Keratinocyte (primary cell): Measurements from ENCODE around the gene POLK. TPM values are rescaled to one million over a fixed set of nuclear protein-coding genes. Genes with fewer than 3 reads are reported as not detected.

Experiments used
- DNase-seq: peaks from one replicate; pipeline ENCODE4 v3.0.0-alpha.2; 2011; ENCODE audit warnings: low read depth, missing footprints, low spot score
- FAIRE-seq: peaks from 2 replicates; lab custom pipeline; 2011; peaks lifted over from hg19 to GRCh38; lab: Jason Lieb, UNC
- H2AFZ ChIP-seq: 2 replicates; pipeline ENCODE4 v1.6.0; 2012; ENCODE audit warnings: low read length, control low read depth, inconsistent platforms; ENCODE audit not compliant: control insufficient read depth
- H3K27ac ChIP-seq: 2 replicates; pipeline ENCODE4 v1.5.1; 2011; ENCODE audit warnings: low read length; ENCODE audit not compliant: control insufficient read depth, insufficient read depth
- H3K27me3 ChIP-seq: 3 replicates; pipeline ENCODE4 v1.6.0; 2011; ENCODE audit warnings: low read length; ENCODE audit not compliant: control insufficient read depth, insufficient read depth; ENCODE audit errors: extremely low read depth
- H3K36me3 ChIP-seq, 2 experiments: 2 replicates in 1 of 2; 3 replicates in 1 of 2; pipeline ENCODE4 v1.5.1; 2011; ENCODE audit warnings: low read length in 2 of 2, mild to moderate bottlenecking in 1 of 2; ENCODE audit not compliant: control insufficient read depth in 2 of 2, insufficient read depth in 2 of 2; ENCODE audit errors: extremely low read depth in 1 of 2
- H3K4me1 ChIP-seq: 3 replicates; pipeline ENCODE4 v1.5.1; 2011; ENCODE audit warnings: low read length; ENCODE audit not compliant: control insufficient read depth, insufficient read depth; ENCODE audit errors: extremely low read depth
- H3K4me2 ChIP-seq: 3 replicates; pipeline ENCODE4 v1.6.0; 2011; ENCODE audit warnings: low read depth, low read length; ENCODE audit not compliant: control insufficient read depth, insufficient read depth; ENCODE audit errors: extremely low read depth
- H3K4me3 ChIP-seq, 3 experiments: fragments of 200-600 bp in 1 of 3; sonication (generic) in 1 of 3; 2 replicates in 2 of 3; 3 replicates in 1 of 3; pipeline ENCODE4 v1.5.1; 2011 to 2016; ENCODE audit warnings: low read length in 3 of 3, mild to moderate bottlenecking in 3 of 3, control low read depth in 2 of 3, inconsistent platforms in 1 of 3, low read depth in 1 of 3, mixed read lengths in 1 of 3, mixed run types in 1 of 3, moderate library complexity in 1 of 3; ENCODE audit not compliant: control insufficient read depth in 2 of 3, insufficient read depth in 2 of 3; ENCODE audit errors: extremely low read depth in 1 of 3
- H3K79me2 ChIP-seq: 2 replicates; pipeline ENCODE4 v1.6.0; 2012; ENCODE audit warnings: low read length; ENCODE audit not compliant: control insufficient read depth, insufficient read depth
- H3K9ac ChIP-seq: 3 replicates; pipeline ENCODE4 v1.6.0; 2011; ENCODE audit warnings: low read length; ENCODE audit not compliant: control insufficient read depth, insufficient read depth; ENCODE audit errors: extremely low read depth
- H3K9me1 ChIP-seq: 3 replicates; pipeline ENCODE4 v1.6.0; 2011; ENCODE audit warnings: low read length; ENCODE audit not compliant: control insufficient read depth, insufficient read depth; ENCODE audit errors: extremely low read depth
- H3K9me3 ChIP-seq: 2 replicates; pipeline ENCODE4 v1.5.1; 2012; ENCODE audit warnings: low read depth, low read length; ENCODE audit not compliant: control insufficient read depth
- H4K20me1 ChIP-seq: 3 replicates; pipeline ENCODE4 v1.6.0; 2011; ENCODE audit warnings: low read length; ENCODE audit not compliant: control insufficient read depth, insufficient read depth; ENCODE audit errors: extremely low read depth
- CTCF ChIP-seq, 3 experiments: IDR thresholded peaks in 1 of 3; conservative IDR thresholded peaks in 1 of 3; optimal IDR thresholded peaks in 1 of 3; 2 replicates in 2 of 3; 3 replicates in 1 of 3; pipeline versions ENCODE3 to v1.5.1; 2011; ENCODE audit warnings: low read length in 3 of 3, mild to moderate bottlenecking in 3 of 3, moderate library complexity in 2 of 3, control low read depth in 1 of 3, inconsistent platforms in 1 of 3; ENCODE audit not compliant: insufficient read depth in 2 of 3; ENCODE audit errors: extremely low read depth in 1 of 3
- EZH2 ChIP-seq: IDR thresholded peaks from one replicate; pipeline ENCODE4 v1.6.1; 2012; ENCODE audit warnings: inconsistent platforms, mild to moderate bottlenecking, low read length, moderate library complexity
- dilution Hi-C: fragments of 300-500 bp; cut with MboI; formaldehyde crosslinking; loops from one replicate; pipeline ENCODE4 v1.7.0; 2020; ENCODE audit warnings: low sequenced_read_pairs; ENCODE audit not compliant: extremely low pct_ligation_motif_present
- polyA plus RNA-seq, 5 experiments: library from polyadenylated mRNA; depleted of rRNA in 3 of 5; stranded (reverse) in 3 of 5; stranded (forward) in 1 of 5; unstranded in 1 of 5; fragments of >200 nt; gene quantifications; 1 replicate in 1 of 5; 2 replicates in 3 of 5; 3 replicates in 1 of 5; pipeline versions ENCODE4 v1.2.1 to v1.2.3, GENCODE V29; 2011 to 2012; ENCODE audit warnings: missing spikeins in 2 of 5, low read depth in 1 of 5, low replicate concordance in 1 of 5

POLK gene
- polyA plus RNA-seq, 1 donor (not counting 4 experiments of a cell fraction or from before 2014, with no cell fraction given): 25.8 TPM

- H3K4me2 ChIP-seq: peak overlapping the region; percentile 72
- no peaks in the 10 kb centered on the region for H4K20me1 ChIP-seq
- DNase-seq (no peak), FAIRE-seq (peak; percentile 49)
- H3K27me3 ChIP-seq: no peaks in the 10 kb centered on the region
- H3K4me1 ChIP-seq: peaks cover 26% of the 10 kb centered on the region
- H3K79me2 ChIP-seq: peaks cover 14% of the 10 kb centered on the region
- no peak overlapping the region for H2AFZ ChIP-seq
- H3K9me1 ChIP-seq: no peaks in the 10 kb centered on the region
- no peak overlapping the region for H3K9ac ChIP-seq
- dilution Hi-C loops: no loop called here
- H3K4me3 ChIP-seq: no peak overlapping the region
- TF ChIP-seq CTCF (optimal IDR thresholded peaks at IDR 0.05 in 1 of 3, IDR thresholded peaks at IDR 0.05 in 1 of 3, conservative IDR thresholded peaks at IDR 0.05 in 1 of 3; ENCODE audit: extremely low read depth in 1 of 3, insufficient read depth in 2 of 3, low read length in 3 of 3) (no peak), EZH2 (no peak)
- H3K27ac ChIP-seq: no peak overlapping the region
- no peaks in the 10 kb centered on the region for H3K36me3 ChIP-seq
- no peaks in the 10 kb centered on the region for H3K9me3 ChIP-seq
Measured at GRCh38 chr5:75567710-75568109, 56.0 kb downstream of the POLK start.

- Histone ChIP-seq H3K9ac (no peak overlapping the region), H3K27me3 (no peaks in the 10 kb centered on the region)
Measured at GRCh38 chr5:75568202-75568601, 56.5 kb downstream of the POLK start.

More at GRCh38 chr5:75568202-75568601, 56.5 kb downstream of the POLK start:
- no peak for FAIRE-seq
- Histone ChIP-seq H3K4me1 (peaks cover 26% of the 10 kb centered on the region), H3K27ac (no peak overlapping the region), H2AFZ (no peak overlapping the region), H3K36me3 (no peaks in the 10 kb centered on the region), H3K9me1 (no peaks in the 10 kb centered on the region), H3K4me2 (no peak overlapping the region), H3K9me3 (no peaks in the 10 kb centered on the region), H4K20me1 (no peaks in the 10 kb centered on the region), H3K4me3 (no peak overlapping the region), H3K79me2 (peaks cover 11% of the 10 kb centered on the region)
- no peak for TF ChIP-seq EZH2
- TF ChIP-seq CTCF (optimal IDR thresholded peaks at IDR 0.05 in 1 of 3, IDR thresholded peaks at IDR 0.05 in 1 of 3, conservative IDR thresholded peaks at IDR 0.05 in 1 of 3; ENCODE audit: extremely low read depth in 1 of 3, insufficient read depth in 2 of 3, low read length in 3 of 3): no peak
- dilution Hi-C loops: no loop called here
- DNase-seq: no peak
